G401.6 (cell line): ENCODE results near the gene HCN1.
"Not testable (repeated sequence)": the region's sequence is repeated elsewhere in the genome, so short reads cannot be mapped to it uniquely, and the experiment has no call there.

Experiments used
- FAIRE-seq: peaks from 2 replicates; lab custom pipeline; 2012; peaks lifted over from hg19 to GRCh38; lab: Jason Lieb, UNC

HCN1 gene

DNA sequence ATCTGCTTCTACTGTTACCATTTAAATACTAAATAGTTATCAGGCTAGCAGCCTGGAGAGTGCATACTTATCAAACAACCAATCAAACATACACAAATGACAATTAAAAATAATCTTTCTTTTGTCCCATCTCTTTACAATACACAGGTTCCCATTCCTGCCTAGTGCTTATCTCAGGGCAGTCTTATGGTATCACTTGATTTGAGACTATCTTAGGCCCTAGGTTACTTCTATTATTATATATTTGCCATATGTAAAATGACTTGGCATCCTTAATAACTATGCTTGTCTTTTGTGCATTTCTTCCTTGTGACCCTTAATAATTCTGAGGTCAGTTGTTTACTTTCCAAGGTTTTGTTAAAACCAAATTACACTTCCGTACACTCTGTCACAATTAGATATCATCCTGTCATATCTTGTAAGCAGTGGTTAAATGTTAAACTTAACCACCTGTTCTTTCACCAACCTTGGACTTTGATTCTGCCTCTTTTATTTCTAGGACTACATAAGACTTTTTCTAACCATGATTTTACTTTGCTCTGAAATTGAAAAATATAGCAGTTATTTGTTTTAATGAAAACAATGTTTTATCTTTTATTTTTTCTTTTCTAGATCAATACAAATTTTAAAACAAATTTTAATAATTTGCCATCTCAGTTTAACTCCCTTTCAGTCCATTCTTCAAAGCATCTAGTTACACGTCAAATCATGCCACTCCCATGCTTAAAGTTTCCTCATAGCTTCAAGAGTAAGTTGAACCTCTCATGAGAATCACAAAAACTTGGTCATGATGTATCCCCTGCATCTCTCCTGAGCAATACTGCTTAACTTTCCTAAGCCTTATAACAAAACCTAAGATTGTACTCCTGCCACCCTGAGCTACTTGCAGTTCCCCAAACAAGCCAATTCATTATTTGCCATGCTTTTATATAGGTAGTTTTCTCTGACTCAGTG is 281.3 kb downstream of the HCN1 start:
- FAIRE-seq: no peak

GRCh38 chr5:45411971-45412612 is 284.1 kb downstream of the HCN1 start:
- FAIRE-seq: no peak

- FAIRE-seq: no peak
Measured at GRCh38 chr5:45410304-45410995, 285.7 kb downstream of the HCN1 start.

DNA sequence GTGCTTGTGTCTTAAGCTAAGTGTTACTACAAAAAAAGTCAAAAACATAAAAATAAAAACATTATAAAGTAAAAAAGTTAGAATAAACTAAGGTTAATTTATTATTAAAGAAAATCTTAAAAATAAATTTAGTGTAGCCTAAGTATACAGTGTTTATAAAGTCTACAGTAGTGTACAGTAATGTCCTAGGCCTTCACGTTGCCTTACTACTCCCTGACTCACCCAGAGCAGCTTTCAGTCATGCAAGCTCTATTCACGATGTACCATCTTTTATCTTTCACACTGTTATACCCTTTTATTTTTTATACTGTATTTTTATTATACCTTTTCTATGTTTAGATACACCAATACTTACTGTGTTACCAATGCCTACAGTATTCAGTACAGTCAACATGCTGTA is 288.1 kb downstream of the HCN1 start:
- FAIRE-seq: no peak

DNA sequence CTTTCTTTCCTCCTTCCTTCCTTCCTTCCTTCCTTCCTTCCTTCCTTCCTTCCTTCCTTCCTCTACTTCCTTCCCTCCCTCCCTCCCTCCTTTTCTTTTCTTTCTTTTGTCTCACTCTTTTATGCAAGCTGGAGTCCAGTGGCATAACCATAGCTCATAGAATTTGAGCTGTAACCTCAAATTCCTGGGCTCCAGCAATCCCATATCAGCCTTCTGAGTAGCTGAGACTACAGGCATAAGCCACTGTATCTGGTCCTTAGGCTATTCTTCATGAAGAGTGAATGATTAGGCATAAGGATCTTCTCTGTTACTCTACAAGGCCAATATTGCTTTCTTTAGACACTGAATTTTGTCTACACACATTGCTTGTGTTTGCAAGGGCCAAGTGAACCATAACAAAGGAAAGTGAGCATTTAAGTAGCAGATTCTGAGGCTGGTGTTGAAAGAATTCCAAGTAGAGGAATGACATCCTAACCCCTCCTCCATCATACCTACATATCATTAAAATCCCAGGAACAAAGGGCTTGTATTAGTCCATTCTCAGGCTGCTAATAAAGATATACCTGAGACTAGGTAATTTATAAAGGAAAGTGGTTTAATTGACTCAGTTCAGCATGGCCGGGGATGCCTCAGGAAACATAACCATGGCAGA is 293.2 kb downstream of the HCN1 start:
- FAIRE-seq: no peak

DNA sequence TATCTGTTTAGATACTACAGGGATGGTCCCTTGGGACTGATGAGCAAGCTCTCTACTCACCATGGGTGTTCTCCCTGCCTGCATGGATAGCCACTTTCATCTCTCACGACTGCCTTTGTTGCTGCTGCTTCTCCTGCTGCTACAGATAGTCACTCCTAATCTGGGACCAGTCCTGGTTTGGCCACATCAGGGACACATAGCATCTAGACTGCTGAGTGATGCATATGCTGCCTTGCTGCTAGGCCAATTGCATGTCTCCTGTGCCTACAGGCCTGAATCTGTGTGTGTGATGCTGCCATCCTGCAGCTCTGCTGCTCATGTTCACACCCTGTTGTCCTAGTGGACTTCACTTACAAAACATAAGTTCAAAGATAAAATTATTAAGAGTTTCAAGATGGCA is 297.1 kb downstream of the HCN1 start:
- FAIRE-seq: no peak

DNA sequence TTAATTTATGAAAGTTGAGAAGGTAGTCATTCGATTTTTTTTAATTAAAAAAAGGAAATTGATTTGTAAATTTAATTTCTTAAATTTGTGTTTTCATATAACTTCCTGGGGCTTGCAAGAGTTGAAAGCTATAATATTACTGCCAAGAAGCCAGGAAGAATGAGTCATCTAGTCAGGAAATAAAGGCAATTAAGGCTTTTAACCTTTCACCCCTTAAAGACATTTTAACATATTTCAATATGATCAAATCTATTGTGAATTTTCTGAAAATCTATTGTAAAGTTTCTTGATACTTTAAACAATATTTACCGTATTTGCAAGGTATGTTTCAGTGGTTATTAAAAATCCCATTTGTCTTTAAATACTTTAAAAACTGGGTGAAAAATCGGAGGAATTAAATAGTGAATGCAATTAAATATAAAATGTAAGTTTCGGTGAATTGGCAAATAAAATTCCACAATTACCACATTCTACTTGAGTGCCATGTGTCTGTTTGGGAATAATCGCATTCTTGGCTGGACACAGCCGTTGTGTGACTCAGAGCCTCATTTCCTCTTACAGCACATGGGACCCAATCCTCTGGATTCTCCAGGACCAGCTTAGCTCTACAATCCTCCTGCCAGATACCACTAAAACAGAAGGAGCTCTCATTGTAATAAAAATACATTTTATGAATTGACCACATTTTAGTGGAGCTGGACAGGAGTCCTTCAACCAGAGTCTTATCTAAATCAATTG is 310.7 kb downstream of the HCN1 start:
- no peak for FAIRE-seq

DNA sequence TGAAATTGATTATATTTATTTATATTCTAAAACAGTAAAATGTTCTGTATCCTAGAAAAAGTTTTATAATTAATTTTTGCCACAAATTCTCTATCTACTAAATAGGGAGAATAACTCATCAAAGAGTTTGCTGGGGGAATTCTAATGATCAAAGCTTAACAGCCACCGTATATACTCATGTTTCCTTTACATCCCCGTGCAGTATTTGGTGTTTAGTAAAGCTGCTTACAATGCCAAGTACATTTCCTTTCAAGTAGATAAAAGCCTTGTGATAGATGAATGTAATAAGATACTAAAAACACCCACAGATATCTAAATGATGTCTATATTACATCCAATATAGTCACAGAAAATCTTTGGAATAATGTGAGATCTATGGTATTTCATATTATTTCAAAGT is 312.2 kb downstream of the HCN1 start:
- no peak for FAIRE-seq

DNA sequence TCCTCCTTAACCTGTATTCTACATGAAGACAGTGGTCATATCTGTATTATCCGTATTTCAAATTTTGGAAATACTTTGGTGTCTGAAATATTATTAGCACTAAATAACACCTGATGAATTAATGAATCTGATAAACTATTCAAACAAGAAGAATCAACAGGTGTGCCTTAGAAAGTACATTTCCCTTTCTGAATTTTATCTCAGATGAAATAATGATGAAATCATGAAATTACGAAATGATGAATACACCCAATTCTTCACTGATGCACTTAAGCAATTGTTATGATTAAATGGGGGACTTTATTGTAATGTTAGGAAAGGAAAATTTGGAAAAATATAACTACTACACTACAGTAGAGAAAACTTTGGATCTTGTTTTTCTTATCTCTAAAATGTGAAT is 313.6 kb downstream of the HCN1 start:
- no peak for FAIRE-seq

DNA sequence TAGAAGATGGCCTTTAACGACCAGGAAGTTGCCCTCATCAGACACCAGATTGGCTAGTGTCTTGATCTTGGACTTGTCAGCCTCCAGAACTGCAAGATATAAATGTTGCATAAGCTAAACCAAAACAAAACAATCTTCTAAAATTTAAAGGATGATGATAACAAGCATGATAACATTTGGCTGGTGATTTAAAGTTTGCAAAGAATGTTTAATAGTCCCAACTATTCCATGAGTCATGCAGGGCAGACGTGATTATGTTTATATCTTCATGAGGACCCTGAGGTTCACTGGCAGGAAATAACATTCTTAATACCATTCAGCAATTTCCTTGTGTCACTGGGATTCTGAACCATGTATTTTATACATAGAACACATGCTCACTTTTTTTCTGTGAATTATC is 319.8 kb downstream of the HCN1 start:
- FAIRE-seq: no peak

DNA sequence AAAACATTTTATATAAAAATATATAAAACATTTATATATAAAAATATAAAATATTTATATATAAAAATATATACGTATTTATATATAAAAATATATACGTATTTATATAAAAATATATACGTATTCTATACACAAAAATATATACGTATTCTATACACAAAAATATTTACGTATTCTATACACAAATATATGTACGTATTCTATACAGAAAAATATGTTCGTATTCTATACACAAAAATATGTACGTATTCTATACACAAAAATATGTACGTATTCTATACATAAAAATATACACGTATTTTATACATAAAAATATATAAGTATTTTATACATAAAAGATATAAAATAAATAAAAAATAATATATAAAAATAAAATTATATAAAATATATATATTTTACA is 323.6 kb downstream of the HCN1 start:
- FAIRE-seq: no peak

- FAIRE-seq: not testable (repeated sequence)
Measured at GRCh38 chr5:45371423-45371822, 324.8 kb downstream of the HCN1 start.

- no peak for FAIRE-seq
Measured at GRCh38 chr5:45355189-45355992, 340.8 kb downstream of the HCN1 start.

DNA sequence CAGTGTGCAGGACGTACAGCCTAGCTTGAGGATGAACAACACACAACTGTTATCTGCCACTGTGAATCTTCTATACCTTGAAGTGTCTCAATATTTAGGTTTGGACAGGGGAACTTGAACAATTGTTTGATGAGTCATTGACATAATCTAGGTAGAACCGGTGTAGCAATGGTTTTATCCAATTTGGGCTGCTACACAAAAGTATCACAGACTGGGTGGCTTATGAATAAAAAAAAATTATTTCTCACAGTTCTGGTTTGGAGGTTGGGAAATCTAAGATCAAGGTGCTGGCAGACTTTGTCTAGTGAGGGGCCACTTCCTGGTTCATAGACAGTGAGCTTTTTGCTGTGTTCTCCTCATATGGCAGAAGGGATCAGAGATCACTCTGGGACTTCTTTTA is 359.7 kb downstream of the HCN1 start:
- FAIRE-seq: no peak

GRCh38 chr5:45335978-45336377 is 360.2 kb downstream of the HCN1 start:
- no peak for FAIRE-seq

GRCh38 chr5:45335346-45335745 is 360.8 kb downstream of the HCN1 start:
- FAIRE-seq: no peak

DNA sequence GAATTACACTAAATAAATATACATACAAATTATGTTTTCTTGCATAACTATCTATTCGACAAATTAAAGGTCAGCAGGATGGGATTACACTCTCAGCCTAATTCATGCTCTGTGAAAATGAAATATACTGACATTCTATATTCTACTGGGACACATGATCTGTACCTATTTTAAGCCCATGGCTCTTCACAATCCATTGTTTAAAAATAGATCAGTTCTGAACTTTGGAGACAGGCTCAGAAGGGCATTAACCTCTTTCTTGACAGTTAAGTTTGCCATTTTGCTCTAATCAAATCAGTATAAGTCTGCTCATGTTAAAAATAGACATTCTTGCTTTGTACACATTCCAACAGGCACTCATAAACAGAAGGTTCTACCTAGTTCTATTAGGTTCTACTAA is 361.2 kb downstream of the HCN1 start:
- FAIRE-seq: no peak

DNA sequence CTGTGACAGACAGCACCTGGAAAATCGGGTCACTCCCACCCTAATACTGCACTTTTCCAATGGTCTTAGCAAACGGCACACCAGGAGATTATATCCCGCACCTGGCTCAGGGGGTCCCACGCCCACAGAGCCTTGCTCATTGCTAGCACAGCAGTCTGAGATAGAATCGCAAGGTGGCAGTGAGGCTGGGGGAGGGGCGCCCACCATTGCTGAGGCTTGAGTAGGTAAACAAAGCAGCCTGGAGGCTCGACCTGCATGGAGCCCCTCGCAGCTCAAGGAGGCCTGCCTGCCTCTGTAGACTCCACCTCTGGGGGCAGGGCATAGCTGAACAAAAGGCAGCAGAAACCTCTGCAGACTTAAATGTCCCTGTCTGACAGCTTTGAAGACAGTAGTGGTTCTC is 383.6 kb downstream of the HCN1 start:
- FAIRE-seq: not testable (repeated sequence)

GRCh38 chr5:45295231-45295630 is 400.9 kb downstream of the HCN1 start:
- no peak for FAIRE-seq

- no peak for FAIRE-seq
Measured at GRCh38 chr5:45288746-45289145, 407.4 kb downstream of the HCN1 start.

DNA sequence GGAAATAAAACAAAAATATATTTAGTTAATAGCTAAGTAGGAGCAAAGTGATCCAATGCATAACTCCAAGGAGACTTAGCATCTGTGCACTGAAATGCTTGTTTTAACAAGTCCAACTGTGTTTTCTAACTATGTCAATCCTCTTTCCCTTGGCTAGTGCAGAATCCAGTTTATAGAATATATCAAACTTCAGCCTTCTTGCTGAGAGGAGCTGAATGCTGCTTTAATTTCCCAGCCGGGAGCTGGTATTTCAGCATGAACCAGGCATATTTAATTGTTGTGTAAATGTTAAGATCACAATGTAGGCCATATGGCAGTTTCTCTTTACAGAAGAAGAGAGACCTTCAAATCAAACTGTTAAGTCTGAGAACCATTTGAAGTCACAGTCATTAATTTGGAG is 411.7 kb downstream of the HCN1 start:
- no peak for FAIRE-seq
